Fibroblast of skin of scalp (primary cell): ENCODE results near the gene TMPRSS4.

Experiments
- DNase-seq: peaks from one replicate; pipeline ENCODE4 v3.0.0-alpha.2; 2013

The TMPRSS4 gene

GRCh38 chr11:118155776-118156530 is 79.1 kb downstream of the TMPRSS4 start:
- DNase-seq: no peak

GRCh38 chr11:118156531-118157185 is 79.8 kb downstream of the TMPRSS4 start:
- DNase-seq: no peak

- no peak for DNase-seq
These were observed 80.5 kb downstream of the TMPRSS4 start for GRCh38 chr11:118157186-118157895.

- DNase-seq: no peak
These were observed 84.9 kb downstream of the TMPRSS4 start for GRCh38 chr11:118161786-118162185.

GRCh38 chr11:118162846-118163245 is 86.0 kb downstream of the TMPRSS4 start:
- DNase-seq: no peak

- no peak for DNase-seq
These were observed 86.6 kb downstream of the TMPRSS4 start for GRCh38 chr11:118163494-118163893.

GRCh38 chr11:118164885-118165284 is 88.0 kb downstream of the TMPRSS4 start:
- DNase-seq: no peak

- no peak for DNase-seq
These were observed 89.8 kb downstream of the TMPRSS4 start for GRCh38 chr11:118166641-118167040.

- no peak for DNase-seq
These were observed 90.4 kb downstream of the TMPRSS4 start for GRCh38 chr11:118167253-118167652.

GRCh38 chr11:118167906-118168305 is 91.0 kb downstream of the TMPRSS4 start:
- no peak for DNase-seq

- no peak for DNase-seq
These were observed 91.4 kb downstream of the TMPRSS4 start for GRCh38 chr11:118168316-118168715.

GRCh38 chr11:118168751-118169150 is 91.9 kb downstream of the TMPRSS4 start:
- no peak for DNase-seq

GRCh38 chr11:118169300-118170140 is 92.6 kb downstream of the TMPRSS4 start:
- DNase-seq: no peak

GRCh38 chr11:118170231-118170630 is 93.4 kb downstream of the TMPRSS4 start:
- no peak for DNase-seq

- DNase-seq: no peak
These were observed 94.0 kb downstream of the TMPRSS4 start for GRCh38 chr11:118170882-118171268.
